K562 (cell line): ENCODE results near the gene CDC27. TPM values are rescaled to one million over a fixed set of nuclear protein-coding genes. Genes with fewer than 3 reads are reported as not detected.

Source experiments
- ADNP ChIP-seq: fragments of 200-800 bp; sonication (Bioruptor generic); IDR thresholded peaks from 2 replicates; pipeline ENCODE4 v1.6.1; 2016; ENCODE audit warnings: missing genetic modification characterization, missing compliant biosample characterization
- KLF6 ChIP-seq: fragments of 250-450 bp; sonication (Bioruptor Pico); IDR thresholded peaks from 2 replicates; pipeline ENCODE4 v1.4.0; 2020; ENCODE audit warnings: mild to moderate bottlenecking, moderate library complexity, borderline replicate concordance
- LCOR ChIP-seq: sonication (generic); formaldehyde crosslinking; IDR thresholded peaks from 2 replicates; pipeline ENCODE4 v1.8.0; 2022; ENCODE audit warnings: mild to moderate bottlenecking, missing genetic modification reagents
- LEF1 ChIP-seq: fragments of 450-650 bp; IDR thresholded peaks from 2 replicates; pipeline ENCODE4 v1.6.1; 2016; ENCODE audit warnings: mild to moderate bottlenecking
- MCM2 ChIP-seq: fragments of 450-650 bp; IDR thresholded peaks from 2 replicates; pipeline ENCODE4 v1.6.1; 2017; ENCODE audit warnings: low read depth, mild to moderate bottlenecking
- MECOM ChIP-seq: fragments of 250-450 bp; sonication (Bioruptor Pico); IDR thresholded peaks from 2 replicates; pipeline ENCODE4 v1.8.0; 2022; ENCODE audit warnings: inconsistent platforms
- MYNN ChIP-seq, 2 experiments: sonication (generic); formaldehyde crosslinking in 1 of 2; IDR thresholded peaks; 2 replicates each; pipeline versions ENCODE4 v1.5.0 to v1.6.1; 2016 to 2020; ENCODE audit warnings: antibody characterized with exemption in 1 of 2, missing genetic modification reagents in 1 of 2
- NCOA2 ChIP-seq, 2 experiments: fragments of 450-650 bp; IDR thresholded peaks; 2 replicates each; pipeline ENCODE4 v1.6.1; 2018; ENCODE audit warnings: mild to moderate bottlenecking in 2 of 2, moderate library complexity in 1 of 2; ENCODE audit not compliant: partially characterized antibody in 2 of 2
- NCOA4 ChIP-seq: fragments of 450-650 bp; IDR thresholded peaks from 2 replicates; pipeline ENCODE4 v1.6.1; 2018; ENCODE audit warnings: mild to moderate bottlenecking; ENCODE audit not compliant: partially characterized antibody
- ZBTB40 ChIP-seq, 2 experiments: fragments of 450-650 bp in 1 of 2; sonication (generic) in 1 of 2; formaldehyde crosslinking in 1 of 2; IDR thresholded peaks; 2 replicates each; pipeline versions ENCODE4 v1.7.1 to v1.9.0; 2016 to 2022; ENCODE audit warnings: inconsistent platforms in 1 of 2, mild to moderate bottlenecking in 1 of 2, missing genetic modification reagents in 1 of 2
- ZEB2 ChIP-seq: fragments of 450-650 bp; IDR thresholded peaks from 2 replicates; pipeline ENCODE4 v1.6.1; 2016
- ZNF12 ChIP-seq: sonication (generic); formaldehyde crosslinking; IDR thresholded peaks from 2 replicates; pipeline ENCODE4 v1.4.0; 2020; ENCODE audit warnings: mild to moderate bottlenecking, missing genetic modification reagents
- ZNF436 ChIP-seq: fragments of 250-450, 450-650 bp; sonication (Bioruptor Pico); formaldehyde crosslinking; IDR thresholded peaks from 2 replicates; pipeline ENCODE4 v1.7.0; 2020; ENCODE audit warnings: mild to moderate bottlenecking
- ZNF79 ChIP-seq: fragments of 250-450 bp; sonication (Bioruptor Pico); IDR thresholded peaks from 2 replicates; pipeline ENCODE4 v1.4.0; 2020; ENCODE audit warnings: low read depth, mild to moderate bottlenecking, moderate library complexity
- polyA plus RNA-seq, 8 experiments: library from polyadenylated mRNA; depleted of rRNA in 4 of 8; stranded (reverse) in 5 of 8; unstranded in 3 of 8; fragments of >200 nt; fragmentation: Nextera tagmentation in 2 of 8; fragmentation: Illumina TruSeq in 1 of 8; extraction: Ambion mirVana in 2 of 8; extraction: Trizol in 1 of 8; gene quantifications; 2 replicates each; pipeline versions ENCODE4 v1.2.1 to v1.2.3, GENCODE V29; 2011 to 2014; ENCODE audit warnings: inconsistent platforms in 1 of 8, missing spikeins in 1 of 8
- total RNA-seq, 7 experiments: library from RNA; depleted of rRNA in 6 of 7; stranded (reverse); fragments of >200 nt in 6 of 7; fragmentation: Illumina TruSeq in 2 of 7; extraction: Trizol in 2 of 7; gene quantifications; 2 replicates each; pipeline versions ENCODE4 v1.2.1 to v1.2.3, GENCODE V29; 2011 to 2021; ENCODE audit warnings: low replicate concordance in 1 of 7
- TF ChIP-seq, protein P1 (sequence below): fragments of 450-650 bp; conservative IDR thresholded peaks from 2 replicates; pipeline ENCODE4 v1.6.1; 2016; ENCODE audit warnings: missing genetic modification characterization, low read depth, mild to moderate bottlenecking, missing compliant biosample characterization, moderate library complexity

Gene CDC27
- total and polyA plus RNA-seq, 9 of the 15 experiments (the other 6 are each of a cell fraction or from before 2014, with no cell fraction given): 28.6 to 155 (median 94.1) TPM

GRCh38 chr17:47229535-47230443 lies 40.7 kb upstream of the CDC27 start (continued):
- TF ChIP-seq LEF1: no peak
- no peak for TF ChIP-seq KLF6 (CRISPR knock-in tag)
- no peak for TF ChIP-seq ZNF436
- TF ChIP-seq MECOM (CRISPR knock-in tag): peak; percentile 69; the same call in 1 of the 2 replicates
- no peak for TF ChIP-seq LCOR
- no peak for TF ChIP-seq ADNP (tag)
- peak; percentile 46; the same call in 1 of the 2 replicates for TF ChIP-seq ZBTB40 (IDR thresholded peaks at IDR 0.05)
- TF ChIP-seq ZBTB40 (CRISPR knock-in tag; IDR thresholded peaks at IDR 0.05): no peak
- TF ChIP-seq, protein P1, sequence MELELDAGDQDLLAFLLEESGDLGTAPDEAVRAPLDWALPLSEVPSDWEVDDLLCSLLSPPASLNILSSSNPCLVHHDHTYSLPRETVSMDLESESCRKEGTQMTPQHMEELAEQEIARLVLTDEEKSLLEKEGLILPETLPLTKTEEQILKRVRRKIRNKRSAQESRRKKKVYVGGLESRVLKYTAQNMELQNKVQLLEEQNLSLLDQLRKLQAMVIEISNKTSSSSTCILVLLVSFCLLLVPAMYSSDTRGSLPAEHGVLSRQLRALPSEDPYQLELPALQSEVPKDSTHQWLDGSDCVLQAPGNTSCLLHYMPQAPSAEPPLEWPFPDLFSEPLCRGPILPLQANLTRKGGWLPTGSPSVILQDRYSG (tag): no peak
- TF ChIP-seq NCOA2 (IDR thresholded peaks at IDR 0.05; ENCODE audit: partially characterized antibody in 2 of 2): no peak
- TF ChIP-seq MYNN (IDR thresholded peaks at IDR 0.05): peak; percentile 79
- no peak for TF ChIP-seq MYNN (CRISPR knock-in tag; IDR thresholded peaks at IDR 0.05)
- TF ChIP-seq ZEB2: peak; percentile 61; the same call in 1 of the 2 replicates
- TF ChIP-seq ZNF12 (CRISPR knock-in tag): no peak
- TF ChIP-seq MCM2: no peak
- TF ChIP-seq NCOA4: no peak
- no peak for TF ChIP-seq ZNF79 (CRISPR knock-in tag)
